AG10803 (cell line): ENCODE measurements around the gene SIGLECL1.

Source experiments
- DNase-seq: peaks from one replicate; pipeline ENCODE4 v3.0.0; 2010; ENCODE audit warnings: low read depth
- H3K4me3 ChIP-seq: 2 replicates; pipeline ENCODE4 v1.5.1; 2011; ENCODE audit warnings: mild to moderate bottlenecking, low read length, control low read depth
- CTCF ChIP-seq: conservative IDR thresholded peaks from 2 replicates; pipeline ENCODE4 v1.5.1; 2011; ENCODE audit warnings: mild to moderate bottlenecking, low read length, control low read depth, inconsistent platforms

SIGLECL1 gene

GRCh38 chr19:51296336-51297093, 45.6 kb downstream of the SIGLECL1 start:
- DNase-seq, result no peak
- peak; percentile 11; the same call in 1 of the 2 replicates for TF ChIP-seq CTCF
- H3K4me3 ChIP-seq, result no peak overlapping the region

DNA sequence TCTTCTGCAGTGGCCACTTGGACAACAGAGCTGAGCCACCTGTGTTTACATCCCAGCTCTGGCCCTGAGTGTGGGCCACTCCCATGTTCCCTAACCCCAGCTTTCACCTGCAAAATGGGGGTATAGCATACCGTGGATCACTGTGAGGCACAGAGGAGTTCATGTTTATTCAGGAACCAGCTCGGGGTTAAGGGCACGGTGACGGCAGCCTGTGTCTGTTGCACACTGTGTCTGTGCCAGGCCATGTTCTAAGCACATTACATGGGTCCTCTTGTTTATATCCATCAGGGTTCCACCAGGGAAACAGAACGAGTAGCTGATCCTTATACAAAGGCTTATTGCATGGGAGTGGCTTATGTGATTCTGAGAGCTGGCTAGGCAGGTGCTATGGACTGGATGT, 46.5 kb downstream of the SIGLECL1 start:
- no peak for TF ChIP-seq CTCF
- no peak overlapping the region for H3K4me3 ChIP-seq
- no peak for DNase-seq

DNA sequence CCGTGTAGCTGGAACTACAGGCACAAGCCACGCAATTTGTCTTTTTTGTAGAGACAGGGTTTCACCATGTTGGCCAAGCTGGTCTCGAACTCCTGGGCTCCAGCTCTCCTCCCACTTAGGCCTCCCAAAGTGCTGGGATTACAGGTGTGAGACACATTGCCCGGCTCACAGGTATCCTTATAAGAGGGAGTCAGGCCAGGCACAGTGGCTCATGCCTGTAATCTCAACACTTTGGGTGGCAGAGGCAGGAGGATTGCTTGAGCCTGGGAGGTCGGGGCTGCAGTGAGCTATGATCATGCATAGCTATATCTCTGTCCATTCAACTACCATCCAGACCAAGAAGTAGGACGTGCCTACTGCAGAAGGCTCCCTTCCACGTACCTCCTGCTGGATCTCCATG, 50.4 kb downstream of the SIGLECL1 start:
- TF ChIP-seq CTCF, result no peak
- no peak for DNase-seq
- no peak overlapping the region for H3K4me3 ChIP-seq

DNA sequence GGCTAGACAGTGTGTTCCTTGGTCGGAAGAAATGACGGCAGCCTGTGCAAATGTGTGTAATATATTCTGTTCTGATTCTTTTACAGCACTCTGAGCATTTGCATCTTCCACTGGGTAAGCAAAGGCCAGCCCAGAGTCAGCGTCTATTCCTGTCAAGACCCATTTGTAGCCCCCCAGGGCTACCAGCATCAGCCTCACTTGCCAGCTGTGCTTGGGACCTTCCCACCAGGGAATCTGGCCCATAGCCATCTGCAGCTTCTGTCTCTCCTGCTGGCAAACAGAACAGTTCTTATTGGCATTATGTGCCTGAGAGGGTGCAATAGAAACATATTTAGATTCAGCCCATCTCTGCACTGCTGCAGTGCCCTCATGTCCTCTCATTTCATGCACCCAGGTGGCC, 54.6 kb downstream of the SIGLECL1 start:
- no peak for TF ChIP-seq CTCF
- no peak overlapping the region for H3K4me3 ChIP-seq
- no peak for DNase-seq

DNA sequence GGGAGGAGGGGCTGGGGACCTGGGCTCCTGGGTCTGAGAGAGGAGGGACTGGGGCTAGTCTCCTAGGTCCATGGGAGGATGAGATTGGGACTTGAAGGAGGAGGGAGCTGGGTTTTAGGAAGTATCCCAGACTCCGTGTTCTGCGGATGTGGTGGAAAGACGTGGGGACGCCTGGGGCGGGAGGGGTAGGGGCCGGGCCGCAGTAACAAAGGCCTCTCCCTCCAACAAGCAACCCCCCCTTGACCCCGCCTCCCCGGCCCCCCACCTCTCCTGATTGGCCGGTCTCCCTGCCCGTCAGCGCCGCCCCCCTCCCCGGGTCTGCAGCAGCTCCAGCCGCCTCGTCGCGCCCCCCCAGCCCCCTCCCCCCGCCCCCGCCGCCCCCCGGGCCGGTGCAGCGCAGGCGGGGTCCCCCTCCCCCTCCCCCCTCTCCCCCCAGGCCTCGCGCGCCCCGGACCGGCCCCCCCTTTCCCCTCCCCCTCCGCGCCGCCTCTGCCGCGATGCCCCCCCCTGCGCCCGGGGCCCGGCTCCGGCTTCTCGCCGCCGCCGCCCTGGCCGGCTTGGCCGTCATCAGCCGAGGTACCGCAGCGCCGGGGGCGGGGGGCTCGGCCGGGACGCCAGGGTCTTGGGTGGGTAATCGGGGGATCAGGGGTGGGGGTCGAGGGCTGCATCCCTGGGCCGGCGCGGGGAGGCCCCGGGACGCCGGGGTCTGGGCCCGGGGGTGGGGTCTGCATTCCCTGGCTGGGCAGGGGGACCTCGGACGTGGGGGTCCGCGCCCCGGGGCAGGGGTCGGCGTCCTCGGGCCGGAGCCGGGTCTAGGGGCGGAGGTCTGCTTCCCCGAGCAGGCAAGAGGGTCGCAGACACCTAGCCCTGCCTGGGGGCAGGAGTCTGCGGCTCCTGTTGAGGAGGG, 60.7 kb downstream of the SIGLECL1 start, which contains the start of gene IGLON5:
TSS of gene IGLON5 (plus strand) at position 294 of the 907 bp plus-strand sequence. CDS start at position 498, 204 bp downstream.
- TF ChIP-seq CTCF, result no peak
- no peak within 1 kb of the TSS for H3K4me3 ChIP-seq
- no peak for DNase-seq

GRCh38 chr19:51316688-51317087, 65.8 kb downstream of the SIGLECL1 start:
- no peak for TF ChIP-seq CTCF
- no peak for DNase-seq
- H3K4me3 ChIP-seq, result no peak overlapping the region
